Tibial nerve (tissue), 4 donors: Measurements from ENCODE around the gene HEATR5B. TPM values are rescaled to one million over a fixed set of nuclear protein-coding genes. Genes with fewer than 3 reads are reported as not detected.

ENCODE experiments used
- DNase-seq, 2 donors: peaks; one replicate each; pipeline ENCODE4 v3.0.0-alpha.2; 2019; ENCODE audit warnings: low spot score in 2 of 2
- H3K27ac ChIP-seq, 4 donors: fragments of 200-600 bp; sonication (generic) in 3 of 4; one replicate each; pipeline ENCODE4 v1.5.1; 2017 to 2019; ENCODE audit warnings: mild to moderate bottlenecking in 1 of 4
- H3K27me3 ChIP-seq, 2 donors: fragments of 200-600 bp; sonication (generic) in 1 of 2; one replicate each; pipeline versions ENCODE4 v1.5.1 to v1.6.0; 2017 to 2019
- H3K36me3 ChIP-seq, 3 donors: fragments of 200-600 bp; sonication (generic); one replicate each; pipeline ENCODE4 v1.5.1; 2018 to 2019
- H3K4me1 ChIP-seq, 4 donors: fragments of 200-600 bp; sonication (generic) in 3 of 4; one replicate each; pipeline ENCODE4 v1.5.1; 2017 to 2019
- H3K4me3 ChIP-seq, 4 donors: fragments of 200-600 bp; sonication (generic) in 3 of 4; one replicate each; pipeline ENCODE4 v1.5.1; 2017 to 2019; ENCODE audit warnings: mild to moderate bottlenecking in 1 of 4, moderate library complexity in 1 of 4
- H3K9me3 ChIP-seq, 4 donors: fragments of 200-600 bp; sonication (generic) in 3 of 4; one replicate each; pipeline ENCODE4 v1.5.1; 2017 to 2019
- EP300 ChIP-seq, 2 donors: sonication (generic); formaldehyde crosslinking; IDR thresholded peaks; one replicate each; pipeline ENCODE4 v1.6.1; 2017; ENCODE audit warnings: antibody characterized with exemption in 2 of 2, mild to moderate bottlenecking in 1 of 2
- POLR2A ChIP-seq, 2 donors: fragments of 450-650 bp; IDR thresholded peaks; one replicate each; pipeline ENCODE4 v1.6.1; 2017; ENCODE audit warnings: antibody characterized with exemption in 2 of 2, mild to moderate bottlenecking in 2 of 2, moderate library complexity in 2 of 2
- WGBS, 2 donors: methylation state at CpG; one replicate each; pipeline ENCODE4 v1.1.5; 2018; 5-methylcytosine and 5-hydroxymethylcytosine counted together
- total RNA-seq, 4 donors: library from RNA; depleted of rRNA; stranded (reverse); fragments of >200 nt; gene quantifications; one replicate each; pipeline ENCODE4 v1.1.0, GENCODE V29; 2016
- TF ChIP-seq, protein P1 (sequence below), 5 experiments: fragments of 200-600 bp in 3 of 5; fragments of 450-650 bp in 2 of 5; sonication (generic) in 3 of 5; IDR thresholded peaks; one replicate each; pipeline ENCODE4 v1.5.1; 2016 to 2019; ENCODE audit warnings: antibody characterized with exemption in 5 of 5, mild to moderate bottlenecking in 3 of 5, moderate library complexity in 2 of 5

Gene HEATR5B
- total RNA-seq, 4 donors from 2014 or later = 26.7 to 45.8 (median 35.9) TPM

DNA sequence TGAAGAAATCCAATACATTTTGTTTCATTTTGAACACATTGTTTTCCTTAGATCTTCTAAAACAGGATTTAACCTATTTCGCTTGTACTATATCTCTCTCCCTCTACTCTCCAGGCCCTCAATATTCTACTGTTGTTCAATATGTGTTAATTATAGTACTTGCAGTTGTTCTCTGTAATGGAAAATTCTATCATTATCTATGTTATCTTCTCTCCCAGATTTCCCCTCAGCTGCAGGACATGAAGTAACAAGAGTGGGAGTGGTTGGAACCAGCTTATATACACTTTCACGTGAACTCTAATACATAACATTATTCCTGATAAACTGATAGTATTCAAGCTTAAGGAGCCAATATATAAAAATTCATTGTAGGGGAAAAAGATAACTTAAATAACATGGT is 110.9 kb downstream of the HEATR5B start:
- DNase-seq = no peak
- TF ChIP-seq POLR2A (IDR thresholded peaks at IDR 0.05) = no peak
- TF ChIP-seq EP300 (IDR thresholded peaks at IDR 0.05) = no peak
- peaks cover 0 to 2% (median 0%) of the 10 kb centered on the region in 3 donors for H3K36me3 ChIP-seq
- H3K9me3 ChIP-seq = peaks cover 0 to under 1% (median 0%) of the 10 kb centered on the region in 4 donors
- H3K4me1 ChIP-seq = no peaks in the 10 kb centered on the region
- no peaks in the 10 kb centered on the region for H3K27me3 ChIP-seq
- no peak overlapping the region for H3K27ac ChIP-seq
- WGBS, 2 donors = 77 to 79% methylated on average over 2 of the region's 2 CpGs
- no peak overlapping the region for H3K4me3 ChIP-seq

DNA sequence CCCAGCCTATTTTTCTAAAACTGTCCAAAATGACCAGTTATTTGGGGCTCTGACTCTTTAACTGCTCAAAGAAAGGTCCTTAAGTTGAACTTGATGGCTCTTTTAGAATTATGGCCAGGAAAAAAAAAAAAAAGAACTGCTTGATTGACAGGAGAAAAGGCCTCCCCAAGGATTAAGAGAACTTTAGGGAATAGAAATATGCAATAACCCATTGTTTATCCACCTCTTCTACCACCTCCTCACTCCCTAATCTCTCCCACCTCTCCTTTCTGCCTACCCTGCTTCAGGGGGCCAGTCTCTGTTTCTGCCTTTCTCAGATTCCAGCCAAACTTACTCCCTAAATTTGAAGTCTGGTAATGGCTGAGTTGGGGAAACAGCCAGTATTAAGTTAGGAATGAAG is 112.2 kb downstream of the HEATR5B start:
- H3K27ac ChIP-seq = no peak overlapping the region
- H3K36me3 ChIP-seq = no peaks in the 10 kb centered on the region
- H3K9me3 ChIP-seq = no peaks in the 10 kb centered on the region
- no peaks in the 10 kb centered on the region for H3K27me3 ChIP-seq
- peaks cover 0 to 11% (median 3%) of the 10 kb centered on the region in 4 donors for H3K4me1 ChIP-seq
- DNase-seq = no peak
- TF ChIP-seq POLR2A (IDR thresholded peaks at IDR 0.05) (no peak), EP300 (IDR thresholded peaks at IDR 0.05) (no peak)
- TF ChIP-seq, protein P1, sequence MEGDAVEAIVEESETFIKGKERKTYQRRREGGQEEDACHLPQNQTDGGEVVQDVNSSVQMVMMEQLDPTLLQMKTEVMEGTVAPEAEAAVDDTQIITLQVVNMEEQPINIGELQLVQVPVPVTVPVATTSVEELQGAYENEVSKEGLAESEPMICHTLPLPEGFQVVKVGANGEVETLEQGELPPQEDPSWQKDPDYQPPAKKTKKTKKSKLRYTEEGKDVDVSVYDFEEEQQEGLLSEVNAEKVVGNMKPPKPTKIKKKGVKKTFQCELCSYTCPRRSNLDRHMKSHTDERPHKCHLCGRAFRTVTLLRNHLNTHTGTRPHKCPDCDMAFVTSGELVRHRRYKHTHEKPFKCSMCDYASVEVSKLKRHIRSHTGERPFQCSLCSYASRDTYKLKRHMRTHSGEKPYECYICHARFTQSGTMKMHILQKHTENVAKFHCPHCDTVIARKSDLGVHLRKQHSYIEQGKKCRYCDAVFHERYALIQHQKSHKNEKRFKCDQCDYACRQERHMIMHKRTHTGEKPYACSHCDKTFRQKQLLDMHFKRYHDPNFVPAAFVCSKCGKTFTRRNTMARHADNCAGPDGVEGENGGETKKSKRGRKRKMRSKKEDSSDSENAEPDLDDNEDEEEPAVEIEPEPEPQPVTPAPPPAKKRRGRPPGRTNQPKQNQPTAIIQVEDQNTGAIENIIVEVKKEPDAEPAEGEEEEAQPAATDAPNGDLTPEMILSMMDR (IDR thresholded peaks at IDR 0.05) = no peak
- no peak overlapping the region for H3K4me3 ChIP-seq

DNA sequence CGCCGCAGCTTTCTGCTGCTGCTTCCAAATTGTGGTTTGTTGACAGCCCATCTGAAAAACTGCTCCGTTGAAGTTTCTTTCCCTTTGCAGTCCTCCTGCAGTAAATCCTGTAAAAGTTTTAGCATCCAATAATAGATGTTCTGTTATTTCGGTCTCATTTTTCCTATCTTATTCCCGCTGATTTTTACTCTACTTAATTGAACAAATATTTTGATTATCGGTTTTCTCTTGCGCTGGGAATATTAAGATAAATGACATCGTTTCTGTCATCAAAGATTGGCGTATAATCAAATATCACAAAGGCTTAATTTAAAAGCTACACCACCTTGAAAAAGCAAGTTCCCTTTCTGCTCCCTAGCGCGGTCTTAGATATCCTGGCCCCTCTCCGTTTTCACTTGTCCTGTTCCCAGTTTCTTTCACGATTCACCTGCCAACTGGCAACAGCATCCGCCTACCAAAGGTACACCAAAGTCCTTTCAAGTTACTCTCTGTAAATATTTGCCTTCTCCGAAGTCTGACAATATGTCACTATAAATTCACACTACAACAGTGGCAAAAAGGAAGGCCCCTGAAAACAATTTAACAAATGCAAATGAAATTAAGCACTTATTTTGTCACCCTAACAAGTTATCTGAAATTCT is 116.8 kb downstream of the HEATR5B start:
- TF ChIP-seq EP300 (IDR thresholded peaks at IDR 0.05) (no peak), POLR2A (IDR thresholded peaks at IDR 0.05) (no peak)
- TF ChIP-seq, protein P1 (IDR thresholded peaks at IDR 0.05) = no peak
- 25 to 27% methylated on average over 15 of the region's 15 CpGs for whole genome bisulfite sequencing, 2 donors
- H3K9me3 ChIP-seq = no peaks in the 10 kb centered on the region
- H3K4me3 ChIP-seq = peak overlapping the region; percentile 58 to 98 (median 82)
- no peak for DNase-seq
- H3K4me1 ChIP-seq = peaks cover 0 to 35% (median 4%) of the 10 kb centered on the region in 4 donors
- no peaks in the 10 kb centered on the region for H3K36me3 ChIP-seq
- H3K27ac ChIP-seq = peak overlapping the region; percentile 61 to 94 (median 85)
- no peaks in the 10 kb centered on the region for H3K27me3 ChIP-seq

DNA sequence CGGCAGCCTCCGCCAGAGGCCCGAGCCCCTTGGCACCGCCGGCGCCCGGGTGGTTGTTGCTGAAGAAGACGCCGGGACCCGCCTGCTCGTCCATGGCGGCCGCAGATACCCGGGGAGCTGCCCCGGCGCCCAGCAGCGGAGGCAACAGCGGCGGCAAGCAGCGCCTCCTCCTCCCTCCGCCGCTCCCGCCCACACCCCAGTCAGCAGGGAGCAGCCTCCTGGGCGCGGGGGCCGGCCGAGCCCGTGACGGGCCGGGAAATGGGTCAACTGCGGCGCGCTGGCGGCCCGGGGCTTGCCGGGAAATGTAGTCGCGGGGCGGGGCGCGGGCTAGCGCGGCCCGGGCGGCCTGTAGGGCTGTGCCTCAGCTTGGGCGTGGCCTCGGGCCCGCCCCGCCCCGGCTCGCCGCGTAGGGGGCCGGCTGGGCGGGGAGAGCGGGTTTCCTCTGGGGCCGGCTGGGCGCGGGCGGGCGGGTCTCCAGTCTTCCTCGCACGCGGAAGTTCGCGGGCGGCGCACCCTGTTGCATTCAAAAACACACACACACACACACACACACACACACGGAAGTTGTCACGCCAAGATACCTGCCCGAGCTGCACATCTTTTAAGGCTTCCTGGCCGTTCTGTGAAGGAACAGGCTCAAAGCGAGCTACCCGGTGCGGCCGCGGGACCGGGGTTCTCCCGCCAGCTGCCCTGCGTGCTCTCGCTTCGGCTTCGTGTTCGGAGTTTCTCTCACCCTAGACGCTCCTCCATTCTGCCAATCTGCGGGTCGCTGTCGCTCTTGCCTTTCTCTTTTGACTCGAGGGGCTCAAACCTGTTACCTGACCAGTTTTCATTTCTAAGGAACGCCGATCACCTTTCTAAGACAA is 117.6 kb downstream of the HEATR5B start, which contains the start of gene STRN:
Gene STRN, minus strand, starts transcription at position 167 of the 866 bp plus-strand sequence. Its CDS starts 73 bp downstream, at position 94.
- TF ChIP-seq POLR2A (IDR thresholded peaks at IDR 0.05) (peak; percentile 38 to 88), EP300 (IDR thresholded peaks at IDR 0.05) (peak in 1 of 2 donors; percentile 91)
- TF ChIP-seq, protein P1 (IDR thresholded peaks at IDR 0.05) = peak in 1 of 5 experiments; percentile 29
- Histone ChIP-seq H3K27ac (peak within 1 kb of the TSS; percentile 82 to 94 (median 90)), H3K4me1 (peaks cover 0 to 35% (median 4%) of the 10 kb centered on the region in 4 donors), H3K4me3 (peak within 1 kb of the TSS; percentile 85 to 98 (median 88)), H3K36me3 (no peaks in the 10 kb centered on the region), H3K27me3 (no peaks in the 10 kb centered on the region), H3K9me3 (no peaks in the 10 kb centered on the region)
- 0% methylated on average over 23 to 30 of the region's 91 CpGs for WGBS, 2 donors
- DNase-seq = peak; percentile 89 to 94

DNA sequence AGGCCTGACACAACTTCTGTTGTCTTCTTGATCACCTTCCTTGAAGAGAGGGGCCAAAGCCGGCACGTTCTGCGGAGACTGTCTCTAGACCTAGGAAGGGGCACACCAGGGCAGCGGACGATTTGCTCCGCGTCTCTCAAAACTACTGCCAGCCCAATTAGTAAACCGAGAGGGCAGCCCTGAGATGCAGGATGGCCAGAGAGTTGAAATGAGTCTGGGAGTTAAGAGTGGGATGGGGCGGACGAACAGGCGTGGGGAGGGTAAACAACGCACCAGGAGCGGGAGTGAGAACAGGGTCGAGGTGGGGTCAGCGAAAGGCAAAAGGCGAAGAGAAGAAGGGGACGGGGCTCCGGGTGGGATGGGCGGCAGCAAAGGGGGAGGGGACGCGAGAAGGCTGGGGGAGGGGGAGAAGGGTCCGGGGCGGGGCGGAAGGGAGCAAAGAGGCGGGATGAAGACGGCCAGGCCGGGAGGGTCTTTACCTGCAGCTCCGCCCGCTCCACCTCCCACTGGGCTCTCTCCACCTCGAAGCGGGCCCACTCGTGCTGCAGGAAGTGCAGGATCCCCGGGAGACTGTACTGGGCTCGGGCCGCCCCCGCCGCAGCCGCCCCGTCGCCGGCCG is 118.3 kb downstream of the HEATR5B start:
- peak in 1 of 2 donors; percentile 25 for DNase-seq
- WGBS, 2 donors = 0 to 1% methylated on average over 26 to 38 of the region's 42 CpGs

More for the DNA sequence above, 118.3 kb downstream of the HEATR5B start:
- Histone ChIP-seq H3K4me3 (peak overlapping the region; percentile 85 to 98 (median 88)), H3K9me3 (no peaks in the 10 kb centered on the region), H3K36me3 (no peaks in the 10 kb centered on the region), H3K27ac (peak overlapping the region; percentile 82 to 94 (median 90)), H3K4me1 (peaks cover 0 to 35% (median 4%) of the 10 kb centered on the region in 4 donors), H3K27me3 (no peaks in the 10 kb centered on the region)
- TF ChIP-seq, protein P1 (IDR thresholded peaks at IDR 0.05) = no peak
- no peak for TF ChIP-seq POLR2A (IDR thresholded peaks at IDR 0.05)
- TF ChIP-seq EP300 (IDR thresholded peaks at IDR 0.05) = no peak
